Stimulated activated CD8-positive, alpha-beta memory T cell treated with anti-CD3 and anti-CD28 coated beads, Interleukin-15, amount 100 ng/mL, for 48 hours (primary cell): ENCODE measurements around the gene HTRA2.

Source experiments
- DNase-seq, 2 donors: peaks; one replicate each; pipeline ENCODE4 v3.0.0-alpha.2; 2020; ENCODE audit warnings: low read depth in 2 of 2

The HTRA2 gene

GRCh38 chr2:74515981-74516633, 13.6 kb upstream of the HTRA2 start:
- DNase-seq: peak; percentile 61 to 67

- no peak for DNase-seq
Observed at GRCh38 chr2:74516650-74517049, 13.1 kb upstream of the HTRA2 start.

GRCh38 chr2:74522516-74522915, 7.2 kb upstream of the HTRA2 start:
- DNase-seq: no peak

GRCh38 chr2:74524005-74524404, 5.7 kb upstream of the HTRA2 start:
- DNase-seq: no peak

GRCh38 chr2:74524955-74525716, 4.6 kb upstream of the HTRA2 start:
- DNase-seq: no peak

- no peak for DNase-seq
Observed at GRCh38 chr2:74525717-74526648, 3.8 kb upstream of the HTRA2 start, which contains the start of gene DQX1. TSS of gene DQX1 (minus strand) at chr2:74526231. CDS start at chr2:74525729, 502 bp downstream.

- no peak for DNase-seq
Observed at GRCh38 chr2:74526649-74527230, 3.0 kb upstream of the HTRA2 start.

GRCh38 chr2:74527741-74528140, 2.0 kb upstream of the HTRA2 start:
- no peak for DNase-seq

GRCh38 chr2:74528600-74529356, 955 bp upstream of the HTRA2 start:
- no peak for DNase-seq

- DNase-seq: no peak
Observed at GRCh38 chr2:74530239-74531187, 780 bp downstream of the HTRA2 start.

- DNase-seq: no peak
Observed at GRCh38 chr2:74531666-74532065, 1.9 kb downstream of the HTRA2 start.

- DNase-seq: no peak
Observed at GRCh38 chr2:74532222-74532621, 2.5 kb downstream of the HTRA2 start.

- no peak for DNase-seq
Observed at GRCh38 chr2:74533464-74533863, 3.7 kb downstream of the HTRA2 start.

- DNase-seq: no peak
Observed at GRCh38 chr2:74534411-74534810, 4.7 kb downstream of the HTRA2 start.

GRCh38 chr2:74535440-74535965, 5.8 kb downstream of the HTRA2 start:
- no peak for DNase-seq

GRCh38 chr2:74536166-74536950, 6.6 kb downstream of the HTRA2 start:
- no peak for DNase-seq

GRCh38 chr2:74537140-74537539, 7.4 kb downstream of the HTRA2 start:
- DNase-seq: no peak

- no peak for DNase-seq
Observed at GRCh38 chr2:74538881-74539339, 9.2 kb downstream of the HTRA2 start.

- no peak for DNase-seq
Observed at GRCh38 chr2:74540291-74540690, 10.6 kb downstream of the HTRA2 start.
